AG04449 (cell line): ENCODE measurements around the gene TEX29.

Experiments
- CTCF ChIA-PET: fragments of 350-600 bp; formaldehyde crosslinking; extraction: SDS; loops from one replicate; lab custom pipeline; 2021; ENCODE audit warnings: antibody characterized with exemption; lab: Yijun Ruan, JAX
- POLR2A ChIA-PET: fragments of 400-600, 350-600 bp; formaldehyde crosslinking; extraction: SDS; loops from one replicate; lab custom pipeline; 2020; ENCODE audit warnings: antibody characterized with exemption, inconsistent platforms; lab: Yijun Ruan, JAX
- DNase-seq: peaks from one replicate; pipeline ENCODE4 v3.0.0-alpha.2; 2010; ENCODE audit warnings: low read depth, low spot score
- H3K4me3 ChIP-seq: 2 replicates; pipeline ENCODE4 v1.5.1; 2011; ENCODE audit warnings: low read depth, mild to moderate bottlenecking, control low read depth, low read length
- TF ChIP-seq, protein P1 (sequence below): IDR thresholded peaks from one replicate; pipeline ENCODE4 v1.5.1; 2011; ENCODE audit warnings: mild to moderate bottlenecking, moderate library complexity, low read length, control low read depth, inconsistent platforms; ENCODE audit not compliant: insufficient read depth; ENCODE audit errors: missing control alignments

TEX29 gene

DNA sequence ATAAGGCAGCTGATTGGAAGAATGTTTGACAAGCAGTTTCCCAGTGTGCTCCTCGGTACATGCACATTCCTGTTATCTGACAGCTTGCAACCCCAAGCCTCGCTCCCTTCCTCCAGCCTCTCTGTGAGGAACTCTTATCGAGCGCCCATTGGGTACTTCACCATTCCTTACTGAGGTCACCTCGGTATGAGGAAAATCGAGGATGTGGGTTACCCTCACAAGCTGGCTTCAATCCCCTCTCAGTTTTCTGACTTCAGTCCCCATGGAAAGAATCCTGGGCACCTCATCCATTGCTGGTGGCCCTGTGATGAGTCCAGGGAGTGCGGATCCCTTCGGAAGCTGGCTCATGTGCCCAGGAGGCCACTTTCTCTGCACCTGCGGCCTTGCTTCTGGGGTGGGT is 17.3 kb downstream of the TEX29 start:
- no peak for DNase-seq
- no peak overlapping the region for H3K4me3 ChIP-seq
- TF ChIP-seq, protein P1, sequence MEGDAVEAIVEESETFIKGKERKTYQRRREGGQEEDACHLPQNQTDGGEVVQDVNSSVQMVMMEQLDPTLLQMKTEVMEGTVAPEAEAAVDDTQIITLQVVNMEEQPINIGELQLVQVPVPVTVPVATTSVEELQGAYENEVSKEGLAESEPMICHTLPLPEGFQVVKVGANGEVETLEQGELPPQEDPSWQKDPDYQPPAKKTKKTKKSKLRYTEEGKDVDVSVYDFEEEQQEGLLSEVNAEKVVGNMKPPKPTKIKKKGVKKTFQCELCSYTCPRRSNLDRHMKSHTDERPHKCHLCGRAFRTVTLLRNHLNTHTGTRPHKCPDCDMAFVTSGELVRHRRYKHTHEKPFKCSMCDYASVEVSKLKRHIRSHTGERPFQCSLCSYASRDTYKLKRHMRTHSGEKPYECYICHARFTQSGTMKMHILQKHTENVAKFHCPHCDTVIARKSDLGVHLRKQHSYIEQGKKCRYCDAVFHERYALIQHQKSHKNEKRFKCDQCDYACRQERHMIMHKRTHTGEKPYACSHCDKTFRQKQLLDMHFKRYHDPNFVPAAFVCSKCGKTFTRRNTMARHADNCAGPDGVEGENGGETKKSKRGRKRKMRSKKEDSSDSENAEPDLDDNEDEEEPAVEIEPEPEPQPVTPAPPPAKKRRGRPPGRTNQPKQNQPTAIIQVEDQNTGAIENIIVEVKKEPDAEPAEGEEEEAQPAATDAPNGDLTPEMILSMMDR, result no peak
- CTCF ChIA-PET, result interaction anchor here (0.8 kb wide), 1 partner anchor 15 kb away, joined by 3 read pairs; no protein-coding TSS in a partner anchor
- POLR2A ChIA-PET, result no interaction called here

DNA sequence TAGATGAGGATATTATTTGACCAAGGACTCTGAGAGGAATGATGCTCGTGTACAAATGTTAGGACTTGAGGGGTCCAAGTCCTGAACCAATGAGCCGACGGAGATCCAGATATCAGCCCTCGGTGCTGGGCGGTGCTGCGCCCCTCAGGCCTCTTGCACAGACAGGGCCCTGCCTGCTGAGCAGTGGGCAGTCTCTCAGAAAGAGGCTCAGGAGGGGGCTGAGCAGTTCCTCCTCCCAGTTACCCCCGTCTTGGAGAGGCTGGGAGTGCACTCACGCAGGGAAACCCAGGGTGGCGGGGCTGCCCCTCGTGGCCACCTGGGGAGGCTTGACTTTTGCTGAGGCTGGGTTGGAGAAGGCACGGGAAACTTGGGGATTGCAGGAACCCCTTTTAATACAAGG is 18.4 kb downstream of the TEX29 start:
- POLR2A ChIA-PET, result no interaction called here
- no peak for DNase-seq
- CTCF ChIA-PET, result no interaction called here
- TF ChIP-seq, protein P1, result no peak
- H3K4me3 ChIP-seq, result no peak overlapping the region

DNA sequence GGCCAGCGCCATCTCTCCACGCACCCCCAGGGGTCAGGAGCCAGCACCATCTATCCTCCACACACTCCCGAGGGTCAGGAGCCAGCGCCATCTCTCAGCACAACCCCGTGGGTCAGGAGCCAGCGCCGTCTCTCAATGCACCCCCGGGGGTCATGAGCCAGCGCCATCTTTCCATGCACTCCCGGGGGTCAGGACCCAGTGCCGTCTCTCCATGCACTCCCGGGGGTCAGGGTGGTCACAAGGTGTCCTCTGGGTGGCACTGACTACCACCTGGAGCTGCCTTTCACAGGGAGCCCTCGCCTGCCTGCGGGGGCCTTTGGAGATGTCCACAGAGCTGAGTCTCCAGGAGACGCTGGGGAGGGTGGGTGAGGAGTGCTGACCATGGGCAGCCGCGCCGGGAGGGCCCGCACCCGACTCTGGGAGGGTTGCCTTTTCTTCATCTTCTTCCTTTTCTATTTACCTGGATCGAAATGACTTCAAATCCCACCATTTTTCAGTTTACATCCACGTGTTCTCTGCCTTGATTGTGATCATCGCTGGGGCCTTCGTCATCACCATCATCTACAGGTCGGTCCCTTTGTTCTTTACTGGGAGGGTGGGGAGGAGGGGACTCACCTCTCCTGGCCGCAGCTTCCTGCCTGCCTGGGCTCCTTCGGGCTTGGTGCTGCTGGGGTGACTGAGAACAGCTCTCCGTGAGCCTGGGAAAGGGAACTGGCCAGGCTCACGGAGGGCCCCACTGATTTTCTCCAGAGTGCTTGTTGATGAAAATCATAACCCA is 19.1 kb downstream of the TEX29 start:
- H3K4me3 ChIP-seq, result no peak overlapping the region
- CTCF ChIA-PET, result no interaction called here
- POLR2A ChIA-PET, result no interaction called here
- no peak for DNase-seq
- TF ChIP-seq, protein P1, result no peak

DNA sequence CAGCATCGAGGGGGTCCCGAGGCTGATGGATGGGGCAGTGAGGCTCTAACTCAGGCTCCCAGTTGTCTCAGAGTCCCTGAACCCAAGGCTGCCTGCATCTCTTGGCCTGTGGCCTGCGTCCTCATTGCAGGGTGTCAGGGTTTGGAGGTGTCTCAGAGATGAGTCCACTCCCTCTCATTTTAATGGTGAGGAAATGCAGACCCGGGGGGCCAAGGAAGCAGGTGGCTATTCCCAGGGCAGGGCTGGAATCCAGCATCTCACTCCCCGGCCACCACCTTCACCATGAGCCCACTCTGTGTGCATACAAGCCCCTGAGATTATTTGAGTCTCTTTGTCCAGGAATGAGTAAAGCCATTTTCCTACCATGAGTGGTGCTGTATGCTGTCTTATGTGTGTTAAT is 21.4 kb downstream of the TEX29 start:
- TF ChIP-seq, protein P1, result no peak
- no peak overlapping the region for H3K4me3 ChIP-seq
- DNase-seq, result no peak
- ChIA-PET CTCF (no interaction called here), POLR2A (no interaction called here)

DNA sequence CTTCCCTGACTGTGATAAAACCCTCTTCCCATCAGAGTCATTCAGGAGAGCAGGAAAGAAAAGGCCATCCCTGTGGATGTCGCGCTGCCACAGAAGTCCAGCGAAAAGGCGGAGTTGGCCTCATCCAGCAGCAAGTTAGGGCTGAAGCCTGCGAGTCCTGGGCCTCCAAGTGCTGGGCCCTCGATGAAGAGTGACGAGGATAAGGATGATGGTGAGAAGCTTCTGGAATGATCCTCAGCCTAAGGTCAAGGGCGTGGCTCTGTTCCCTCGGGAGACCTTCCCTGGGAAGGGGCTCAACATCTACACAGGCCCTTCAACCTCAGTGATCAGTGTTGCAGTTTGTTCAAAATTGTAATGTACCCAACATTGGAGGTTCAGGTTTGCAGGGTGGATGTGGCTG is 22.3 kb downstream of the TEX29 start:
- TF ChIP-seq, protein P1, result no peak
- ChIA-PET POLR2A (no interaction called here), CTCF (no interaction called here)
- H3K4me3 ChIP-seq, result no peak overlapping the region
- no peak for DNase-seq

DNA sequence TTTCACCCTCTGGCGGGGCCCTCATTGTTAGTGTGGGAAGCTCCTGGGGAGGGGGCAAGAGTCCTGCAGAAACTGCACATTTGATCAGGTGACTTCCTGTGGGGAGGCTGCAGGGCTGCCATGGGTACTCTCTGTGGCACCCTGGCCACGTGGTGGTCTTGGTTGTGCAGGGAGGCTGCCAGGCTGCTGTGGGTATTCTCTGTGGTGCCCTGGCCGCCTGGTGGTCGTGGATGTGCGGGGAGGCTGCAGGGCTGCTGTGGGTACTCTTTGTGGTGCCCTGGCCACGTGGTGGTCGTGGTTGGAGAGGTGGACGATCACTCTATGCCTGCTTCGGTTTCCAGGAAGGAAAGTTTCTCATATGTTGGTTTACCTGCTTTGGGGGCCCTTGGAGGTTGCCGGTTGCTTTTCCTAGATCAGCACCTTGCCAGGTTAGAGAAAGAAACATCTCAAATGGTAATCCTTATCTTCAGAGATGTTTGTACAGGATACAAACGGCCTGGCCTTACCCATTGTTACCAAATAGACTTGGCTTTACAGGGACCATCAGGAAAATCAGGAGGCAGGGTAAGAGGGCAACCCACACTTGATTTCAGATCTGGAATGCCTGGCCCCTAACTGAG is 22.9 kb downstream of the TEX29 start:
- no peak for DNase-seq
- ChIA-PET POLR2A (no interaction called here), CTCF (no interaction called here)
- H3K4me3 ChIP-seq, result no peak overlapping the region
- TF ChIP-seq, protein P1, result no peak
